Measurements from ENCODE around the gene S100A8.

DNA sequence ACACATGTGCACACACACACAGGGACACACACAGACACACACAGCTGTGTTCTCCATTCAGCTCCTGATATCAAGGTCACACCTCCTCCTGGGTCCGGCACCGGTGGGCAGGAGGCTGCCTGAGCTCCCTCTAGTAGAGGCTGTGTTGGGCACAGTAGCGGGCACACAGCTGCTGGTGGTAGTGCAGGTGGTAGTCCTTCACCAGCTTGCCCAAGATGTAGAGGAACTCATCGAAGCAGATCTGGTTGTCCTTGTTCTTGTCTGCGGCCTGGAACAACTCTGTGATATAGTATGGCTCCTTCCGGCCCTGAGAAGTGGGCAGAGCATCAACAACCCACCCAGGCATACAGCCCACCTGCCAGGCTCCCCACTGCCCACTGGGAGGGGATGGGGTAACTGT is 5.6 kb upstream of the S100A8 start:
- no peak for TF ChIP-seq JUND (IDR thresholded peaks at IDR 0.05)
- TF ChIP-seq, protein P1, sequence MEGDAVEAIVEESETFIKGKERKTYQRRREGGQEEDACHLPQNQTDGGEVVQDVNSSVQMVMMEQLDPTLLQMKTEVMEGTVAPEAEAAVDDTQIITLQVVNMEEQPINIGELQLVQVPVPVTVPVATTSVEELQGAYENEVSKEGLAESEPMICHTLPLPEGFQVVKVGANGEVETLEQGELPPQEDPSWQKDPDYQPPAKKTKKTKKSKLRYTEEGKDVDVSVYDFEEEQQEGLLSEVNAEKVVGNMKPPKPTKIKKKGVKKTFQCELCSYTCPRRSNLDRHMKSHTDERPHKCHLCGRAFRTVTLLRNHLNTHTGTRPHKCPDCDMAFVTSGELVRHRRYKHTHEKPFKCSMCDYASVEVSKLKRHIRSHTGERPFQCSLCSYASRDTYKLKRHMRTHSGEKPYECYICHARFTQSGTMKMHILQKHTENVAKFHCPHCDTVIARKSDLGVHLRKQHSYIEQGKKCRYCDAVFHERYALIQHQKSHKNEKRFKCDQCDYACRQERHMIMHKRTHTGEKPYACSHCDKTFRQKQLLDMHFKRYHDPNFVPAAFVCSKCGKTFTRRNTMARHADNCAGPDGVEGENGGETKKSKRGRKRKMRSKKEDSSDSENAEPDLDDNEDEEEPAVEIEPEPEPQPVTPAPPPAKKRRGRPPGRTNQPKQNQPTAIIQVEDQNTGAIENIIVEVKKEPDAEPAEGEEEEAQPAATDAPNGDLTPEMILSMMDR (IDR thresholded peaks at IDR 0.05 in 2 of 3, conservative IDR thresholded peaks at IDR 0.05 in 1 of 3; ENCODE audit: borderline replicate concordance in 1 of 3, insufficient read depth in 1 of 3, low read depth in 2 of 3, low read length in 2 of 3): no peak
- no peak for TF ChIP-seq POLR2AphosphoS5 (IDR thresholded peaks at IDR 0.05; ENCODE audit: low read depth, low read length)
- no peak for TF ChIP-seq RAD21 (IDR thresholded peaks at IDR 0.05; ENCODE audit: low read depth)
- no peak for TF ChIP-seq POLR2A (IDR thresholded peaks at IDR 0.05; ENCODE audit: borderline replicate concordance, extremely low read depth, insufficient read depth, insufficient read length)
- TF ChIP-seq SRF (IDR thresholded peaks at IDR 0.05; ENCODE audit: low read depth): no peak
- no peak for TF ChIP-seq SIN3A (IDR thresholded peaks at IDR 0.05; ENCODE audit: low read depth)
- TF ChIP-seq YY1 (IDR thresholded peaks at IDR 0.05; ENCODE audit: extremely low read depth, insufficient replicate concordance, low read depth, low read length): no peak
- no peak for TF ChIP-seq ZNF274 (IDR thresholded peaks at IDR 0.05; ENCODE audit: low read depth, low read length)
- TF ChIP-seq, protein P2, sequence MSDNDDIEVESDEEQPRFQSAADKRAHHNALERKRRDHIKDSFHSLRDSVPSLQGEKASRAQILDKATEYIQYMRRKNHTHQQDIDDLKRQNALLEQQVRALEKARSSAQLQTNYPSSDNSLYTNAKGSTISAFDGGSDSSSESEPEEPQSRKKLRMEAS (IDR thresholded peaks at IDR 0.05): no peak

All from HCT116 (cell line).